PFSK-1 (cell line): Measurements from ENCODE around the gene TMEM147.

Source experiments
- FOXP2 ChIP-seq: optimal IDR thresholded peaks from 2 replicates; pipeline ENCODE3; 2011; ENCODE audit warnings: borderline replicate concordance, control low read depth, inconsistent platforms; ENCODE audit not compliant: insufficient read depth; ENCODE audit errors: extremely low read length, extremely low read depth
- POLR2AphosphoS5 ChIP-seq: IDR thresholded peaks from 2 replicates; pipeline ENCODE4 v1.6.1; 2012; ENCODE audit warnings: low read depth, mild to moderate bottlenecking, control low read depth, low read length, moderate library complexity
- SIN3A ChIP-seq: IDR thresholded peaks from 2 replicates; pipeline ENCODE4 v1.6.1; 2012; ENCODE audit warnings: mild to moderate bottlenecking, low read length, moderate library complexity, borderline replicate concordance; ENCODE audit not compliant: insufficient read depth
- TAF1 ChIP-seq: IDR thresholded peaks from 2 replicates; pipeline ENCODE4 v1.6.1; 2012; ENCODE audit warnings: low read length, control low read depth, borderline replicate concordance; ENCODE audit not compliant: insufficient read depth
- TF ChIP-seq, protein P1 (sequence below), 2 experiments: IDR thresholded peaks; 2 replicates each; pipeline versions ENCODE4 v1.6.1 to v1.8.0; 2011 to 2012; ENCODE audit warnings: low read depth in 2 of 2, low read length in 2 of 2, control low read depth in 1 of 2, inconsistent platforms in 1 of 2, mild to moderate bottlenecking in 1 of 2, moderate library complexity in 1 of 2; ENCODE audit not compliant: insufficient read depth in 1 of 2

TMEM147 gene

DNA sequence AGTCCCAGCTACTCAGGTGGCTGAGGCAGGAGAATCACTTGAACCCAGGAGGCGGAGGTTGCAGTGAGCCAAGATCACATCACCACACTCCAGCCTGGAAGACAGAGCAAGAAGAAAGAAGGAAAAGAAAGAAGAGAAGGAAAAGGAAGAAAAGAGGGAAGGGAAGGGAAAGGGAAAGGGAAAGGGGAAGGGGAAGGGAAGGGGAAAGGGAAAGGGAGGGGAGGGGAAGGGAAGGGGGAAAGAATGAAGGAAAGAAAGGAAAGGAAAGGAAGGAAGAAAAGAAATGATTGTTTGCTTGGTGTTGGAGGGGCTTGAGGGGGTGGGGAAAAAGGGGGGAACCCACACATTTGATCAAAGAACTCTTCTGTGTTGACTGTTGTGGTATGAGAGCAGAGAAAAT is 50.5 kb downstream of the TMEM147 start:
- TF ChIP-seq, protein P1, sequence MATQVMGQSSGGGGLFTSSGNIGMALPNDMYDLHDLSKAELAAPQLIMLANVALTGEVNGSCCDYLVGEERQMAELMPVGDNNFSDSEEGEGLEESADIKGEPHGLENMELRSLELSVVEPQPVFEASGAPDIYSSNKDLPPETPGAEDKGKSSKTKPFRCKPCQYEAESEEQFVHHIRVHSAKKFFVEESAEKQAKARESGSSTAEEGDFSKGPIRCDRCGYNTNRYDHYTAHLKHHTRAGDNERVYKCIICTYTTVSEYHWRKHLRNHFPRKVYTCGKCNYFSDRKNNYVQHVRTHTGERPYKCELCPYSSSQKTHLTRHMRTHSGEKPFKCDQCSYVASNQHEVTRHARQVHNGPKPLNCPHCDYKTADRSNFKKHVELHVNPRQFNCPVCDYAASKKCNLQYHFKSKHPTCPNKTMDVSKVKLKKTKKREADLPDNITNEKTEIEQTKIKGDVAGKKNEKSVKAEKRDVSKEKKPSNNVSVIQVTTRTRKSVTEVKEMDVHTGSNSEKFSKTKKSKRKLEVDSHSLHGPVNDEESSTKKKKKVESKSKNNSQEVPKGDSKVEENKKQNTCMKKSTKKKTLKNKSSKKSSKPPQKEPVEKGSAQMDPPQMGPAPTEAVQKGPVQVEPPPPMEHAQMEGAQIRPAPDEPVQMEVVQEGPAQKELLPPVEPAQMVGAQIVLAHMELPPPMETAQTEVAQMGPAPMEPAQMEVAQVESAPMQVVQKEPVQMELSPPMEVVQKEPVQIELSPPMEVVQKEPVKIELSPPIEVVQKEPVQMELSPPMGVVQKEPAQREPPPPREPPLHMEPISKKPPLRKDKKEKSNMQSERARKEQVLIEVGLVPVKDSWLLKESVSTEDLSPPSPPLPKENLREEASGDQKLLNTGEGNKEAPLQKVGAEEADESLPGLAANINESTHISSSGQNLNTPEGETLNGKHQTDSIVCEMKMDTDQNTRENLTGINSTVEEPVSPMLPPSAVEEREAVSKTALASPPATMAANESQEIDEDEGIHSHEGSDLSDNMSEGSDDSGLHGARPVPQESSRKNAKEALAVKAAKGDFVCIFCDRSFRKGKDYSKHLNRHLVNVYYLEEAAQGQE (IDR thresholded peaks at IDR 0.05; ENCODE audit: insufficient read depth in 1 of 2, low read depth in 2 of 2, low read length in 2 of 2) = no peak
- TF ChIP-seq POLR2AphosphoS5 (no peak), TAF1 (no peak), FOXP2 (no peak), SIN3A (no peak)

DNA sequence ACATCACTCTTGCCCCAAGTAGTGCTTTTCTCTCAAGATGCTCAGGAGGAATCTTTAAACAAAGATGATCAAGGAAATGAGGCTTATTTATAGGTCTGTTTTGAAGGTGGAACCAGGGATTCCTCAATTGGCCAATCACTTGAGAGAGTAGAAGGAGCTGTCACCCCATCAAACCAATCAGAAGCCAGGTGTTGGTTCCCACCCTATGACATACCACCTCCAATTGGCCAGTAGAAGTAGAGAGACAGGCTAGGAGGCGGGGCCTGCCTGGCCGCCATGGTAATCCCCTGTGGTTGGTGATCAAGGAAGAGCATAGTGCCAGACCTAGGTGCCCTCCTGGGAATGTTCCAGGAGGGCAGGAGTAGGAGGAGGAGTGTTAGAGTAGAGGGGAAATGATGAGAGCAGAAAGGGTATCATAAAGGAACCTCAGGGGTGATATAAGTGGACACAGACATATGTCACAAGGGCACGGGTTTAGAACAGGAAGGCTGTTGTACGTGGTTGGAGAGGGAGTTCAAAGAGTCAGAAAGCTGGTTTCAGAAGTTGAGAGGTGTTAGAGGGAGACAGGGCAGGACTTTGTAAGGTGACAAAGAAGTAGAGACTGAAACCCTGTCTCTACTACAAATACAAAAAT is 51.1 kb downstream of the TMEM147 start:
- TF ChIP-seq SIN3A = no peak
- TF ChIP-seq POLR2AphosphoS5 = no peak
- no peak for TF ChIP-seq TAF1
- TF ChIP-seq, protein P1 (IDR thresholded peaks at IDR 0.05; ENCODE audit: insufficient read depth in 1 of 2, low read depth in 2 of 2, low read length in 2 of 2) = no peak
- no peak for TF ChIP-seq FOXP2
